ENCODE data around the gene TIGD1. TPM values are rescaled to one million over a fixed set of nuclear protein-coding genes. Genes with fewer than 3 reads are reported as not detected.

TIGD1 gene
- polyA plus RNA-seq, 1 experiment: 4.3 TPM

GRCh38 chr2:232515639-232516038, 34.7 kb downstream of the TIGD1 start:
- ChIA-PET CTCF (interaction anchor here (0.6 to 1.1 kb wide), 4 partner anchors 71 to 620 kb away, joined by 3 to 4 read pairs (median 3); no protein-coding TSS in a partner anchor), POLR2A (no interaction called here)
- no peak for TF ChIP-seq CTCF (IDR thresholded peaks at IDR 0.05; ENCODE audit: low read depth, low read length)
- DNase-seq (ENCODE audit: low read depth, low spot score): no peak
- Histone ChIP-seq H3K27ac (ENCODE audit: low read depth, low read length) (no peak overlapping the region), H3K9me3 (ENCODE audit: control insufficient read depth, insufficient read depth, low read length) (no peaks in the 10 kb centered on the region), H3K27me3 (ENCODE audit: control insufficient read depth, insufficient read depth, low read length) (peaks cover 37% of the 10 kb centered on the region), H3K4me3 (ENCODE audit: low read depth, low read length) (no peak overlapping the region)

DNA sequence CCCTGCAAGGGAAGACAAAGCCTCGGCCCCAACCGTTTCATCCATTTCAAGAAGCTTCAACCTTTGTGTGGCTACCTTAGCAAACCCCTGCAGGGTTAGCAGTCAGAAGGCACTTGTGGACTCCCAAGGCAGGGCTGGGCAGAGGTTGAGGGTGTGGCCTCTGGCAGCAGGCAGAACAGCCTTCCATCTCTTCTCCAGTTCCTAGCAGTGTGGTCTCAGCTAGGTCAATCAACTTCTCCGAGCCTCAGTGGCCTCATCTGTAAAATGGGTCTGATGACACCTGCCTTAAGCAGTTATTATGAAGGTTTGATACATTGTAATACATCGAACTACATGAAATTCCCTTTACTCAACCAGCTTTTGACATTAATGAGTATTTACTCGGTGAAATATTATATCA, 37.0 kb downstream of the TIGD1 start:
- Histone ChIP-seq H3K27ac (ENCODE audit: low read depth, low read length) (no peak overlapping the region), H3K4me3 (ENCODE audit: low read depth, low read length) (no peak overlapping the region), H3K27me3 (ENCODE audit: control insufficient read depth, insufficient read depth, low read length) (peaks cover 25% of the 10 kb centered on the region), H3K9me3 (ENCODE audit: control insufficient read depth, insufficient read depth, low read length) (no peaks in the 10 kb centered on the region)
- POLR2A ChIA-PET: no interaction called here
- CTCF ChIA-PET: no interaction called here
- no peak for TF ChIP-seq CTCF (IDR thresholded peaks at IDR 0.05; ENCODE audit: low read depth, low read length)
- DNase-seq (ENCODE audit: low read depth, low spot score): no peak

- DNase-seq (ENCODE audit: low read depth, low spot score): no peak
- Histone ChIP-seq H3K27me3 (ENCODE audit: control insufficient read depth, insufficient read depth, low read length) (peaks cover 24% of the 10 kb centered on the region), H3K4me3 (ENCODE audit: low read depth, low read length) (no peak overlapping the region), H3K27ac (ENCODE audit: low read depth, low read length) (no peak overlapping the region), H3K9me3 (ENCODE audit: control insufficient read depth, insufficient read depth, low read length) (no peaks in the 10 kb centered on the region)
- ChIA-PET CTCF (no interaction called here), POLR2A (no interaction called here)
- no peak for TF ChIP-seq CTCF (IDR thresholded peaks at IDR 0.05; ENCODE audit: low read depth, low read length)
Measured at GRCh38 chr2:232512602-232513001, 37.8 kb downstream of the TIGD1 start.

GRCh38 chr2:232511336-232511890, 38.9 kb downstream of the TIGD1 start:
- DNase-seq (ENCODE audit: low read depth, low spot score): no peak
- H3K4me3 ChIP-seq (ENCODE audit: low read depth, low read length): no peak overlapping the region
- CTCF ChIA-PET: interaction anchor here (2.1 kb wide), 1 partner anchor 10 kb away, joined by 6 read pairs; no protein-coding TSS in a partner anchor
- POLR2A ChIA-PET: no interaction called here
- no peak for TF ChIP-seq CTCF (IDR thresholded peaks at IDR 0.05; ENCODE audit: low read depth, low read length)
- peaks cover 28% of the 10 kb centered on the region for H3K27me3 ChIP-seq (ENCODE audit: control insufficient read depth, insufficient read depth, low read length)
- H3K27ac ChIP-seq (ENCODE audit: low read depth, low read length): no peak overlapping the region
- no peaks in the 10 kb centered on the region for H3K9me3 ChIP-seq (ENCODE audit: control insufficient read depth, insufficient read depth, low read length)

GRCh38 chr2:232508251-232508650, 42.1 kb downstream of the TIGD1 start:
- CTCF ChIA-PET: no interaction called here
- peaks cover 45% of the 10 kb centered on the region for H3K27me3 ChIP-seq (ENCODE audit: control insufficient read depth, insufficient read depth, low read length)

More at GRCh38 chr2:232508251-232508650, 42.1 kb downstream of the TIGD1 start:
- no peak for DNase-seq (ENCODE audit: low read depth, low spot score)
- POLR2A ChIA-PET: no interaction called here
- Histone ChIP-seq H3K9me3 (ENCODE audit: control insufficient read depth, insufficient read depth, low read length) (no peaks in the 10 kb centered on the region), H3K4me3 (ENCODE audit: low read depth, low read length) (no peak overlapping the region), H3K27ac (ENCODE audit: low read depth, low read length) (no peak overlapping the region)
- no peak for TF ChIP-seq CTCF (IDR thresholded peaks at IDR 0.05; ENCODE audit: low read depth, low read length)
